ENCODE measurements around the gene NLRX1.

NLRX1 gene

DNA sequence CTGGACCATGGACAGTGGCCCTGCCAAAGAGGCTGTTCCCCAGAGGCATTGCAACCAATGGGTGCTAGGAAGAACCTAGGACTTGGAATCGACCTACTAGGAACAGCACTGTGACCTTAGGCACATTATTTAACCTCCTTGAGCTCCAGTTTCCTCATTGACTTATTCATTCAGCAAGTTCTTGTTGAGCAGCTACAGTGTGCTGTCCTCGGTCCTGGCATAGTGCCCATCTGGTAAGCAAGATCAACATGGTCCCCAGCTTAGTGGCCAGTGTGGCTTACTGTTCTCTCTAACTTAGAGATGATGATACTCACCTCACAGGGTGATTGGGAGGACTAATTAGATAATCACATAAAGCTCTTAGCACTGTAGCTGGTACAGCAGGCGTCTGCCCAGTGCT is 11.5 kb upstream of the NLRX1 start:
- H3K27me3 ChIP-seq (ENCODE audit: insufficient read depth, low read length): no peaks in the 10 kb centered on the region
- H3K79me2 ChIP-seq (ENCODE audit: insufficient read depth, low read length): no peaks in the 10 kb centered on the region
- no peak overlapping the region for H3K27ac ChIP-seq (ENCODE audit: low read depth, low read length, poor library complexity, severe bottlenecking)
- no peaks in the 10 kb centered on the region for H3K9me2 ChIP-seq (ENCODE audit: low read depth, low read length)
- no peaks in the 10 kb centered on the region for H3F3A ChIP-seq (ENCODE audit: insufficient read depth, low read length)
- no peaks in the 10 kb centered on the region for H3K9me3 ChIP-seq (ENCODE audit: low read length)
- no peaks in the 10 kb centered on the region for H4K20me1 ChIP-seq (ENCODE audit: insufficient read depth, low read length)
- H3K36me3 ChIP-seq (ENCODE audit: insufficient read depth, low read length): no peaks in the 10 kb centered on the region
- no peak overlapping the region for H3K4me2 ChIP-seq (ENCODE audit: low read length)
- no peak overlapping the region for H3K4me3 ChIP-seq (ENCODE audit: low read depth, low read length, poor library complexity, severe bottlenecking)
- no peaks in the 10 kb centered on the region for H3K4me1 ChIP-seq (ENCODE audit: insufficient read depth, low read length, severe bottlenecking)
- H3K9ac ChIP-seq (ENCODE audit: low read length): no peak overlapping the region
- no peak for TF ChIP-seq EZH2 (IDR thresholded peaks at IDR 0.05; ENCODE audit: borderline replicate concordance, low read length)
- TF ChIP-seq, protein P1, sequence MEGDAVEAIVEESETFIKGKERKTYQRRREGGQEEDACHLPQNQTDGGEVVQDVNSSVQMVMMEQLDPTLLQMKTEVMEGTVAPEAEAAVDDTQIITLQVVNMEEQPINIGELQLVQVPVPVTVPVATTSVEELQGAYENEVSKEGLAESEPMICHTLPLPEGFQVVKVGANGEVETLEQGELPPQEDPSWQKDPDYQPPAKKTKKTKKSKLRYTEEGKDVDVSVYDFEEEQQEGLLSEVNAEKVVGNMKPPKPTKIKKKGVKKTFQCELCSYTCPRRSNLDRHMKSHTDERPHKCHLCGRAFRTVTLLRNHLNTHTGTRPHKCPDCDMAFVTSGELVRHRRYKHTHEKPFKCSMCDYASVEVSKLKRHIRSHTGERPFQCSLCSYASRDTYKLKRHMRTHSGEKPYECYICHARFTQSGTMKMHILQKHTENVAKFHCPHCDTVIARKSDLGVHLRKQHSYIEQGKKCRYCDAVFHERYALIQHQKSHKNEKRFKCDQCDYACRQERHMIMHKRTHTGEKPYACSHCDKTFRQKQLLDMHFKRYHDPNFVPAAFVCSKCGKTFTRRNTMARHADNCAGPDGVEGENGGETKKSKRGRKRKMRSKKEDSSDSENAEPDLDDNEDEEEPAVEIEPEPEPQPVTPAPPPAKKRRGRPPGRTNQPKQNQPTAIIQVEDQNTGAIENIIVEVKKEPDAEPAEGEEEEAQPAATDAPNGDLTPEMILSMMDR (IDR thresholded peaks at IDR 0.05; ENCODE audit: low read length): no peak
- H2AFZ ChIP-seq (ENCODE audit: low read length): no peak overlapping the region

DNA sequence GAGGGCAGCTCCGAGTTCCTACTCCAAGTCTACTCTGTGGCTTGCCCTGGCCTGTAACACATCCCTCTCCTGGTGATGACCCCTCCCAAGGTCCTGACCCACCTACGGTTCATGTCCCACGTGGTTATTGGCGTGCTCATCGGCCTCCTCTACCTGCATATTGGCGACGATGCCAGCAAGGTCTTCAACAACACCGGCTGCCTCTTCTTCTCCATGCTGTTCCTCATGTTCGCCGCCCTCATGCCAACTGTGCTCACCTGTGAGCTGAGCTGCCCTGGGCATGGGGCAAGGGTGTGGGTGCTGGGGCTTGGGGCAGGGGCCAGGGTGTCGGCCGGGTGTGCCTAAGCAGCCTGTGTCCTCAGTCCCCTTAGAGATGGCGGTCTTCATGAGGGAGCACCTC is 10.1 kb upstream of the NLRX1 start:
- Histone ChIP-seq H3K4me3 (ENCODE audit: low read depth, low read length, poor library complexity, severe bottlenecking) (no peak overlapping the region), H3K9me2 (ENCODE audit: low read depth, low read length) (no peaks in the 10 kb centered on the region), H3K4me1 (ENCODE audit: insufficient read depth, low read length, severe bottlenecking) (no peaks in the 10 kb centered on the region), H3F3A (ENCODE audit: insufficient read depth, low read length) (no peaks in the 10 kb centered on the region), H3K27ac (ENCODE audit: low read depth, low read length, poor library complexity, severe bottlenecking) (no peak overlapping the region), H4K20me1 (ENCODE audit: insufficient read depth, low read length) (no peaks in the 10 kb centered on the region), H3K9me3 (ENCODE audit: low read length) (no peaks in the 10 kb centered on the region), H3K27me3 (ENCODE audit: insufficient read depth, low read length) (no peaks in the 10 kb centered on the region), H3K4me2 (ENCODE audit: low read length) (no peak overlapping the region), H3K79me2 (ENCODE audit: insufficient read depth, low read length) (no peaks in the 10 kb centered on the region), H3K36me3 (ENCODE audit: insufficient read depth, low read length) (no peaks in the 10 kb centered on the region), H3K9ac (ENCODE audit: low read length) (no peak overlapping the region), H2AFZ (ENCODE audit: low read length) (no peak overlapping the region)
- TF ChIP-seq, protein P1 (IDR thresholded peaks at IDR 0.05; ENCODE audit: low read length): no peak
- no peak for TF ChIP-seq EZH2 (IDR thresholded peaks at IDR 0.05; ENCODE audit: borderline replicate concordance, low read length)

DNA sequence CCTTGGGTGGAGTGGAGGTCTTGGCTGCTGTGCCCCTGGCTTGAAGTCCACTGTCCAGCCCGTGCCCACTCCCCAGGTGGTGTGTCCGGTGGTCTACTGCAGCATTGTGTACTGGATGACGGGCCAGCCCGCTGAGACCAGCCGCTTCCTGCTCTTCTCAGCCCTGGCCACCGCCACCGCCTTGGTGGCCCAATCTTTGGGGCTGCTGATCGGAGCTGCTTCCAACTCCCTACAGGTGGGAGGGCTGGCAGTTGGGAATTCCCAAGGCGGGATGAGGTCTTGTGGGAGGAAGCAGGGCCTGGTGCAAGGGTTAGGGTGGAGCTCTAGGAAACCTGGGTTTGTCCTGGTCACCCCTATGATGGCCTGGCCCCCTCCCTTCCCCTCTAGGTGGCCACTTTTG is 8.4 kb upstream of the NLRX1 start:
- Histone ChIP-seq H3K4me1 (ENCODE audit: insufficient read depth, low read length, severe bottlenecking) (no peaks in the 10 kb centered on the region), H3K27ac (ENCODE audit: low read depth, low read length, poor library complexity, severe bottlenecking) (no peak overlapping the region), H3K9me2 (ENCODE audit: low read depth, low read length) (no peaks in the 10 kb centered on the region), H3K9ac (ENCODE audit: low read length) (no peak overlapping the region), H2AFZ (ENCODE audit: low read length) (no peak overlapping the region), H3K4me3 (ENCODE audit: low read depth, low read length, poor library complexity, severe bottlenecking) (no peak overlapping the region), H3K27me3 (ENCODE audit: insufficient read depth, low read length) (no peaks in the 10 kb centered on the region), H3K36me3 (ENCODE audit: insufficient read depth, low read length) (no peaks in the 10 kb centered on the region), H3K4me2 (ENCODE audit: low read length) (no peak overlapping the region), H4K20me1 (ENCODE audit: insufficient read depth, low read length) (no peaks in the 10 kb centered on the region), H3F3A (ENCODE audit: insufficient read depth, low read length) (no peaks in the 10 kb centered on the region), H3K9me3 (ENCODE audit: low read length) (no peaks in the 10 kb centered on the region), H3K79me2 (ENCODE audit: insufficient read depth, low read length) (no peaks in the 10 kb centered on the region)
- TF ChIP-seq, protein P1 (IDR thresholded peaks at IDR 0.05; ENCODE audit: low read length): no peak
- TF ChIP-seq EZH2 (IDR thresholded peaks at IDR 0.05; ENCODE audit: borderline replicate concordance, low read length): no peak
